Fibroblast of lung (primary cell): Measurements from ENCODE around the gene AMBRA1. TPM values are rescaled to one million over a fixed set of nuclear protein-coding genes. Genes with fewer than 3 reads are reported as not detected.

ENCODE experiments used
- DNase-seq, 2 donors: peaks; one replicate each; pipeline versions ENCODE4 v3.0.0 to v3.0.0-alpha.2; 2010; ENCODE audit warnings: low read depth in 2 of 2
- H2AFZ ChIP-seq: 2 replicates; pipeline ENCODE4 v1.5.1; 2012; ENCODE audit warnings: low read length, control low read depth, inconsistent platforms
- H3K27ac ChIP-seq: 2 replicates; pipeline ENCODE4 v1.5.1; 2011; ENCODE audit warnings: low read length, control low read depth; ENCODE audit not compliant: insufficient read depth
- H3K27me3 ChIP-seq: 2 replicates; pipeline ENCODE4 v1.5.1; 2011; ENCODE audit warnings: mild to moderate bottlenecking, low read length; ENCODE audit not compliant: control insufficient read depth, insufficient read depth
- H3K36me3 ChIP-seq: 2 replicates; pipeline ENCODE4 v1.5.1; 2011; ENCODE audit warnings: low read length; ENCODE audit not compliant: control insufficient read depth, insufficient read depth
- H3K4me1 ChIP-seq: 2 replicates; pipeline ENCODE4 v1.5.1; 2011; ENCODE audit warnings: low read length; ENCODE audit not compliant: control insufficient read depth, insufficient read depth; ENCODE audit errors: extremely low read depth
- H3K4me2 ChIP-seq: 2 replicates; pipeline ENCODE4 v1.5.1; 2011; ENCODE audit warnings: low read length, control low read depth; ENCODE audit not compliant: insufficient read depth; ENCODE audit errors: extremely low read depth
- H3K4me3 ChIP-seq, 4 experiments: fragments of 200-600 bp in 1 of 4; sonication (generic) in 1 of 4; replicated peaks in 1 of 4; 2 replicates each; pipeline ENCODE4 v1.5.1; 2011 to 2016; ENCODE audit warnings: low read length in 4 of 4, low read depth in 3 of 4, mild to moderate bottlenecking in 3 of 4, control low read depth in 2 of 4, inconsistent platforms in 1 of 4, mixed read lengths in 1 of 4; ENCODE audit not compliant: insufficient read depth in 1 of 4; ENCODE audit errors: control extremely low read depth in 1 of 4
- H3K79me2 ChIP-seq: 2 replicates; pipeline ENCODE4 v1.5.1; 2012; ENCODE audit warnings: mild to moderate bottlenecking, low read length, inconsistent platforms; ENCODE audit not compliant: control insufficient read depth, insufficient read depth
- H3K9ac ChIP-seq: 2 replicates; pipeline ENCODE4 v1.5.1; 2011; ENCODE audit warnings: mild to moderate bottlenecking, low read length, control low read depth; ENCODE audit not compliant: insufficient read depth
- H3K9me3 ChIP-seq: 2 replicates; pipeline ENCODE4 v1.5.1; 2012; ENCODE audit warnings: low read depth, low read length; ENCODE audit not compliant: control insufficient read depth, insufficient read depth
- H4K20me1 ChIP-seq: 2 replicates; pipeline ENCODE4 v1.5.1; 2011; ENCODE audit warnings: low read length; ENCODE audit not compliant: control insufficient read depth, insufficient read depth; ENCODE audit errors: extremely low read depth
- CTCF ChIP-seq, 2 donors: IDR thresholded peaks in 1 of 2; conservative IDR thresholded peaks in 1 of 2; 1 replicate in 1 of 2; 2 replicates in 1 of 2; pipeline ENCODE4 v1.5.1; 2011 to 2012; ENCODE audit warnings: low read length in 2 of 2, control low read depth in 1 of 2, inconsistent platforms in 1 of 2, low read depth in 1 of 2, mild to moderate bottlenecking in 1 of 2
- EZH2 ChIP-seq: IDR thresholded peaks from 2 replicates; pipeline ENCODE4 v1.5.1; 2012; ENCODE audit warnings: low read length, control low read depth, mild to moderate bottlenecking; ENCODE audit errors: missing control alignments
- polyA plus RNA-seq, 2 donors: library from polyadenylated mRNA; depleted of rRNA in 1 of 2; stranded (reverse) in 1 of 2; unstranded in 1 of 2; fragments of >200 nt; gene quantifications; 2 replicates each; pipeline ENCODE4 v1.2.1, GENCODE V29; 2011 to 2012; ENCODE audit warnings: missing spikeins in 1 of 2
- total RNA-seq: library from RNA; depleted of rRNA; stranded (reverse); fragments of >200 nt; gene quantifications from 2 replicates; pipeline ENCODE4 v1.2.1, GENCODE V29; 2014

AMBRA1 gene
- total and polyA plus RNA-seq, 2 donors (not counting 1 experiment from before 2014, with no cell fraction given): 8.3 to 23.3 TPM

GRCh38 chr11:46364791-46365190 lies 229.0 kb downstream of the AMBRA1 start:
- TF ChIP-seq EZH2 (no peak), CTCF (conservative IDR thresholded peaks at IDR 0.05 in 1 of 2, IDR thresholded peaks at IDR 0.05 in 1 of 2; ENCODE audit: low read depth in 1 of 2, low read length in 2 of 2) (no peak)

GRCh38 chr11:46364056-46364455 lies 229.8 kb downstream of the AMBRA1 start:
- H3K9ac ChIP-seq: no peak overlapping the region
- TF ChIP-seq CTCF (conservative IDR thresholded peaks at IDR 0.05 in 1 of 2, IDR thresholded peaks at IDR 0.05 in 1 of 2; ENCODE audit: low read depth in 1 of 2, low read length in 2 of 2) (no peak), EZH2 (no peak)
- H3K27ac ChIP-seq: peak overlapping the region; percentile 76
- H3K4me1 ChIP-seq: peaks cover 27% of the 10 kb centered on the region
- H3K27me3 ChIP-seq: no peaks in the 10 kb centered on the region
- H4K20me1 ChIP-seq: no peaks in the 10 kb centered on the region
- H3K9me3 ChIP-seq: no peaks in the 10 kb centered on the region
- H3K79me2 ChIP-seq: peaks cover 15% of the 10 kb centered on the region
- peaks cover 1% of the 10 kb centered on the region for H3K36me3 ChIP-seq
- no peak overlapping the region for H3K4me2 ChIP-seq
- no peak overlapping the region for H3K4me3 ChIP-seq
- DNase-seq: no peak
- H2AFZ ChIP-seq: no peak overlapping the region

More at GRCh38 chr11:46364791-46365190, 229.0 kb downstream of the AMBRA1 start:
- no peaks in the 10 kb centered on the region for H4K20me1 ChIP-seq
- H3K4me2 ChIP-seq: no peak overlapping the region
- peaks cover 15% of the 10 kb centered on the region for H3K79me2 ChIP-seq
- H3K27ac ChIP-seq: no peak overlapping the region
- H3K4me1 ChIP-seq: peaks cover 29% of the 10 kb centered on the region
- H3K27me3 ChIP-seq: no peaks in the 10 kb centered on the region
- DNase-seq: no peak
- H3K4me3 ChIP-seq: no peak overlapping the region
- no peaks in the 10 kb centered on the region for H3K9me3 ChIP-seq
- H3K36me3 ChIP-seq: peaks cover 2% of the 10 kb centered on the region
- no peak overlapping the region for H3K9ac ChIP-seq
- H2AFZ ChIP-seq: no peak overlapping the region

- peak in 1 of 2 donors; percentile 57 for DNase-seq
- Histone ChIP-seq H3K36me3 (no peaks in the 10 kb centered on the region), H3K4me2 (no peak overlapping the region), H4K20me1 (no peaks in the 10 kb centered on the region), H3K4me1 (peaks cover 27% of the 10 kb centered on the region), H2AFZ (no peak overlapping the region), H3K27me3 (no peaks in the 10 kb centered on the region), H3K27ac (peak overlapping the region; percentile 76), H3K4me3 (no peak overlapping the region), H3K9ac (peak overlapping the region; percentile 62), H3K9me3 (no peaks in the 10 kb centered on the region), H3K79me2 (peaks cover 15% of the 10 kb centered on the region)
- TF ChIP-seq EZH2: no peak
- TF ChIP-seq CTCF (conservative IDR thresholded peaks at IDR 0.05 in 1 of 2, IDR thresholded peaks at IDR 0.05 in 1 of 2; ENCODE audit: low read depth in 1 of 2, low read length in 2 of 2): no peak
Observed at GRCh38 chr11:46363455-46364005, 230.3 kb downstream of the AMBRA1 start.
